Upper lobe of left lung (tissue), 6 donors: ENCODE measurements around the gene EYA3. TPM values are rescaled to one million over a fixed set of nuclear protein-coding genes. Genes with fewer than 3 reads are reported as not detected.
A peak's percentile ranks its signal among the peaks of the same experiment; 100 is the strongest.

ENCODE experiments used
- ATAC-seq, 2 donors: fragments of 200-7000 bp; cut with Tn5 transposase; one replicate each; pipeline ENCODE4 v1.9.1; 2022; ENCODE audit warnings: mild to moderate bottlenecking in 2 of 2, moderate library complexity in 2 of 2; ENCODE audit not compliant: low FRiP score in 2 of 2
- DNase-seq, 2 donors: peaks; one replicate each; pipeline ENCODE4 v3.0.0-alpha.2; 2019 to 2020
- H3K27ac ChIP-seq, 4 donors: fragments of 200-600 bp; sonication (generic); one replicate each; pipeline ENCODE4 v1.5.1; 2016 to 2019
- H3K27me3 ChIP-seq, 4 donors: fragments of 200-600 bp; sonication (generic); one replicate each; pipeline ENCODE4 v1.5.1; 2017 to 2019
- H3K36me3 ChIP-seq, 4 donors: fragments of 200-600 bp; sonication (generic); one replicate each; pipeline ENCODE4 v1.5.1; 2016 to 2019
- H3K4me1 ChIP-seq, 4 donors: fragments of 200-600 bp; sonication (generic); one replicate each; pipeline ENCODE4 v1.5.1; 2018 to 2019
- H3K4me3 ChIP-seq, 4 donors: fragments of 200-600 bp; sonication (generic); one replicate each; pipeline ENCODE4 v1.5.1; 2017 to 2019; ENCODE audit warnings: mild to moderate bottlenecking in 2 of 4, moderate library complexity in 1 of 4
- H3K9me3 ChIP-seq, 4 donors: fragments of 200-600 bp; sonication (generic); one replicate each; pipeline ENCODE4 v1.5.1; 2018 to 2019
- CTCF ChIP-seq, 6 experiments: fragments of 450-650 bp in 4 of 6; fragments of 200-600 bp in 2 of 6; sonication (generic) in 2 of 6; IDR thresholded peaks; one replicate each; pipeline ENCODE4 v1.5.1; 2016 to 2019; ENCODE audit warnings: antibody characterized with exemption in 6 of 6
- EP300 ChIP-seq, 4 donors: sonication (generic); formaldehyde crosslinking; IDR thresholded peaks; one replicate each; pipeline ENCODE4 v1.5.1; 2017; ENCODE audit warnings: antibody characterized with exemption in 4 of 4, control low read depth in 2 of 4
- POLR2A ChIP-seq, 4 donors: fragments of 450-650 bp; IDR thresholded peaks; one replicate each; pipeline ENCODE4 v1.5.1; 2016 to 2017; ENCODE audit warnings: antibody characterized with exemption in 4 of 4, mild to moderate bottlenecking in 2 of 4
- POLR2AphosphoS5 ChIP-seq, 2 donors: sonication (generic); formaldehyde crosslinking; IDR thresholded peaks; one replicate each; pipeline ENCODE4 v1.5.1; 2017; ENCODE audit warnings: antibody characterized with exemption in 2 of 2
- WGBS, 2 donors: methylation state at CpG; one replicate each; pipeline ENCODE4 v1.1.5; 2017 to 2018; 5-methylcytosine and 5-hydroxymethylcytosine counted together
- total RNA-seq, 6 donors: library from RNA; depleted of rRNA in 4 of 6; stranded (reverse); fragments of >200 nt in 4 of 6; gene quantifications; one replicate each; pipeline versions ENCODE4 v1.1.0 to v1.2.1, GENCODE V29; 2016 to 2021
- donor health status: DM: no; HTN: no; CAD: no; lungs with moderate emphysema.
- donor health status: DM: no; HTN: yes; CAD: no; lungs with severe emphysema.

Gene EYA3
- total RNA-seq, 6 donors from 2014 or later = 15.9 to 23.4 (median 22.0) TPM

- Histone ChIP-seq H3K9me3 (no peaks in the 10 kb centered on the region), H3K4me3 (no peak overlapping the region), H3K27me3 (no peaks in the 10 kb centered on the region), H3K4me1 (peaks cover 0 to 15% (median 9%) of the 10 kb centered on the region in 4 donors), H3K36me3 (no peaks in the 10 kb centered on the region), H3K27ac (no peak overlapping the region)
- peak in 1 of 2 donors; percentile 60 for ATAC-seq
- WGBS, 2 donors = 29 to 32% methylated on average over 6 of the region's 6 CpGs
- TF ChIP-seq POLR2AphosphoS5 (IDR thresholded peaks at IDR 0.05) (no peak), CTCF (IDR thresholded peaks at IDR 0.05) (peak in 3 of 6 experiments; percentile 18 to 21 (median 19))
- peak in 1 of 2 donors; percentile 74 for DNase-seq
These were observed 148.1 kb downstream of the EYA3 start for GRCh38 chr1:27940297-27940696.

- H3K4me3 ChIP-seq = no peak overlapping the region
- 86 to 90% methylated on average over 4 of the region's 4 CpGs for WGBS, 2 donors
- H3K27ac ChIP-seq = no peak overlapping the region
- DNase-seq = no peak
- TF ChIP-seq EP300 (IDR thresholded peaks at IDR 0.05) (no peak), POLR2AphosphoS5 (IDR thresholded peaks at IDR 0.05) (no peak), CTCF (IDR thresholded peaks at IDR 0.05) (no peak), POLR2A (IDR thresholded peaks at IDR 0.05) (no peak)
- H3K27me3 ChIP-seq = no peaks in the 10 kb centered on the region
- no peaks in the 10 kb centered on the region for H3K9me3 ChIP-seq
- H3K36me3 ChIP-seq = no peaks in the 10 kb centered on the region
- no peak for ATAC-seq
- H3K4me1 ChIP-seq = peaks cover 0 to 20% (median 17%) of the 10 kb centered on the region in 4 donors
These were observed 149.9 kb downstream of the EYA3 start for GRCh38 chr1:27938488-27938887.

- DNase-seq (no peak), ATAC-seq (no peak)
- TF ChIP-seq CTCF (IDR thresholded peaks at IDR 0.05) = no peak
- no peak for TF ChIP-seq EP300 (IDR thresholded peaks at IDR 0.05)
- TF ChIP-seq POLR2AphosphoS5 (IDR thresholded peaks at IDR 0.05) = no peak
- TF ChIP-seq POLR2A (IDR thresholded peaks at IDR 0.05) = no peak
- Histone ChIP-seq H3K36me3 (no peaks in the 10 kb centered on the region), H3K9me3 (no peaks in the 10 kb centered on the region), H3K27ac (no peak overlapping the region), H3K27me3 (no peaks in the 10 kb centered on the region), H3K4me1 (peaks cover 0 to 14% (median 10%) of the 10 kb centered on the region in 4 donors), H3K4me3 (no peak overlapping the region)
- 88 to 100% methylated on average over 1 of the region's 1 CpG for WGBS, 2 donors
These were observed 150.9 kb downstream of the EYA3 start for GRCh38 chr1:27937524-27937836.

- Histone ChIP-seq H3K9me3 (no peaks in the 10 kb centered on the region), H3K36me3 (no peaks in the 10 kb centered on the region), H3K27me3 (no peaks in the 10 kb centered on the region), H3K4me1 (peaks cover 0 to 14% (median 9%) of the 10 kb centered on the region in 4 donors), H3K27ac (no peak overlapping the region), H3K4me3 (no peak overlapping the region)
- no peak for ATAC-seq
- WGBS, 2 donors = 94 to 98% methylated on average over 5 of the region's 5 CpGs
- no peak for DNase-seq
- TF ChIP-seq EP300 (IDR thresholded peaks at IDR 0.05) = no peak
- TF ChIP-seq CTCF (IDR thresholded peaks at IDR 0.05) = no peak
- TF ChIP-seq POLR2A (IDR thresholded peaks at IDR 0.05) = no peak
- TF ChIP-seq POLR2AphosphoS5 (IDR thresholded peaks at IDR 0.05) = no peak
These were observed 152.0 kb downstream of the EYA3 start for GRCh38 chr1:27936370-27936769.

- DNase-seq (no peak), ATAC-seq (no peak)
- Histone ChIP-seq H3K4me3 (peak overlapping the region in 3 of 4 donors; percentile 36 to 50 (median 36)), H3K27me3 (no peaks in the 10 kb centered on the region), H3K4me1 (peaks cover 0 to 14% (median 9%) of the 10 kb centered on the region in 4 donors), H3K27ac (peak overlapping the region in 1 of 4 donors; percentile 48), H3K9me3 (no peaks in the 10 kb centered on the region), H3K36me3 (no peaks in the 10 kb centered on the region)
- TF ChIP-seq EP300 (IDR thresholded peaks at IDR 0.05) (no peak), POLR2AphosphoS5 (IDR thresholded peaks at IDR 0.05) (no peak)
- 45 to 59% methylated on average over 7 to 8 of the region's 8 CpGs for WGBS, 2 donors
These were observed 152.7 kb downstream of the EYA3 start for GRCh38 chr1:27935721-27936120.
